BLaER1 treated with 17β-estradiol and CSF1 and Interleukin-3, amounts not matched to agents 10 nM and 100 nM (cell line): Measurements from ENCODE around the gene WDR37.
A peak's percentile ranks its signal among the peaks of the same experiment; 100 is the strongest.
"Not testable (repeated sequence)": the region's sequence is repeated elsewhere in the genome, so short reads cannot be mapped to it uniquely, and the experiment has no call there.

Source experiments
- H3K27ac ChIP-seq, 11 experiments: shearing (Covaris generic); formaldehyde crosslinking; 2 replicates each; pipeline ENCODE4 v1.8.1; 2022
- H3K27me3 ChIP-seq, 11 experiments: shearing (Covaris generic); formaldehyde crosslinking; 2 replicates each; pipeline ENCODE4 v1.8.1; 2022
- H3K36me3 ChIP-seq, 11 experiments: shearing (Covaris generic); formaldehyde crosslinking; 2 replicates each; pipeline ENCODE4 v1.8.1; 2022
- H3K4me1 ChIP-seq, 10 experiments: shearing (Covaris generic); formaldehyde crosslinking; 2 replicates each; pipeline ENCODE4 v1.8.1; 2022
- H3K4me2 ChIP-seq, 11 experiments: shearing (Covaris generic); formaldehyde crosslinking; 2 replicates each; pipeline ENCODE4 v1.8.1; 2022
- H3K4me3 ChIP-seq, 10 experiments: shearing (Covaris generic); formaldehyde crosslinking; 2 replicates each; pipeline ENCODE4 v1.8.1; 2022
- H3K9ac ChIP-seq, 11 experiments: shearing (Covaris generic); formaldehyde crosslinking; 2 replicates each; pipeline ENCODE4 v1.8.1; 2022
- H3K9me3 ChIP-seq, 11 experiments: shearing (Covaris generic); formaldehyde crosslinking; replicated peaks in 1 of 11; 2 replicates each; pipeline ENCODE4 v1.8.1; 2022
- H4K20me1 ChIP-seq, 11 experiments: shearing (Covaris generic); formaldehyde crosslinking; 2 replicates each; pipeline ENCODE4 v1.8.1; 2022
- Cebpa-rat ChIP-seq, 11 experiments: shearing (Covaris generic); IDR thresholded peaks; 2 replicates each; pipeline ENCODE4 v1.8.1; 2022

WDR37 gene

GRCh38 chr10:1117651-1118050 is 61.5 kb downstream of the WDR37 start:
- Histone ChIP-seq H3K27me3 (no peaks in the 10 kb centered on the region), H3K9ac (no peak overlapping the region), H3K36me3 (peaks cover 76 to 97% (median 84%) of the 10 kb centered on the region in 11 experiments), H3K4me3 (no peak overlapping the region), H3K27ac (no peak overlapping the region), H3K4me1 (peaks cover 41 to 88% (median 78%) of the 10 kb centered on the region in 10 experiments), H3K9me3 (no peaks in the 10 kb centered on the region), H3K4me2 (peak overlapping the region in 9 of 11 experiments; percentile 43 to 82 (median 62); a peak in 15 of 22 replicates), H4K20me1 (peaks cover 96 to 100% (median 97%) of the 10 kb centered on the region in 11 experiments)
- TF ChIP-seq Cebpa-rat (IDR thresholded peaks at IDR 0.05): no peak

GRCh38 chr10:1118318-1118717 is 62.1 kb downstream of the WDR37 start:
- not testable (repeated sequence) for H3K9ac ChIP-seq, H3K9me3 ChIP-seq, H3K27ac ChIP-seq, H3K27me3 ChIP-seq, H3K4me3 ChIP-seq
- Histone ChIP-seq H4K20me1 (peaks cover 92 to 100% (median 96%) of the 10 kb centered on the region in 11 experiments), H3K36me3 (peaks cover 76 to 97% (median 84%) of the 10 kb centered on the region in 11 experiments), H3K4me1 (peaks cover 48 to 94% (median 85%) of the 10 kb centered on the region in 10 experiments), H3K4me2 (peak overlapping the region in 7 of 11 experiments; percentile 14 to 90 (median 85); a peak in 10 of 22 replicates)

GRCh38 chr10:1119027-1119426 is 62.8 kb downstream of the WDR37 start:
- peak overlapping the region in 8 of 11 experiments; percentile 75 to 90 (median 85); a peak in 14 of 22 replicates for H3K4me2 ChIP-seq
- H3K4me3 ChIP-seq: no peak overlapping the region
- H3K36me3 ChIP-seq: peaks cover 76 to 97% (median 84%) of the 10 kb centered on the region in 11 experiments
- H3K4me1 ChIP-seq: peaks cover 50 to 98% (median 90%) of the 10 kb centered on the region in 10 experiments
- H3K9ac ChIP-seq: no peak overlapping the region
- TF ChIP-seq Cebpa-rat (IDR thresholded peaks at IDR 0.05): no peak
- no peaks in the 10 kb centered on the region for H3K9me3 ChIP-seq
- no peak overlapping the region for H3K27ac ChIP-seq
- peaks cover 92 to 100% (median 96%) of the 10 kb centered on the region in 11 experiments for H4K20me1 ChIP-seq
- H3K27me3 ChIP-seq: no peaks in the 10 kb centered on the region

GRCh38 chr10:1119501-1119900 is 63.3 kb downstream of the WDR37 start:
- Histone ChIP-seq H4K20me1 (peaks cover 90 to 100% (median 96%) of the 10 kb centered on the region in 11 experiments), H3K4me3 (no peak overlapping the region), H3K9ac (no peak overlapping the region), H3K36me3 (peaks cover 76 to 97% (median 84%) of the 10 kb centered on the region in 11 experiments), H3K4me1 (peaks cover 50 to 98% (median 91%) of the 10 kb centered on the region in 10 experiments), H3K27ac (no peak overlapping the region), H3K27me3 (no peaks in the 10 kb centered on the region), H3K9me3 (no peaks in the 10 kb centered on the region), H3K4me2 (peak overlapping the region in 9 of 11 experiments; percentile 75 to 90 (median 85); a peak in 17 of 22 replicates)
- no peak for TF ChIP-seq Cebpa-rat (IDR thresholded peaks at IDR 0.05)

GRCh38 chr10:1120306-1120705 is 64.1 kb downstream of the WDR37 start:
- Histone ChIP-seq H3K9ac (peak overlapping the region in 5 of 11 experiments; percentile 7 to 40 (median 18); a peak in 6 of 22 replicates), H3K36me3 (peaks cover 78 to 97% (median 85%) of the 10 kb centered on the region in 11 experiments), H3K4me3 (peak overlapping the region in 1 of 10 experiments; percentile 21; a peak in 1 of 20 replicates), H3K4me2 (peak overlapping the region; percentile 61 to 90 (median 84)), H3K27me3 (no peaks in the 10 kb centered on the region), H3K27ac (peak overlapping the region in 2 of 11 experiments; percentile 3 to 16; a peak in 2 of 22 replicates), H3K9me3 (no peaks in the 10 kb centered on the region), H3K4me1 (peaks cover 51 to 98% (median 89%) of the 10 kb centered on the region in 10 experiments), H4K20me1 (peaks cover 88 to 100% (median 96%) of the 10 kb centered on the region in 11 experiments)
- no peak for TF ChIP-seq Cebpa-rat (IDR thresholded peaks at IDR 0.05)

GRCh38 chr10:1120801-1121211 is 64.6 kb downstream of the WDR37 start:
- H3K27me3 ChIP-seq: no peaks in the 10 kb centered on the region
- H3K9me3 ChIP-seq: no peaks in the 10 kb centered on the region
- H3K4me1 ChIP-seq: peaks cover 56 to 98% (median 89%) of the 10 kb centered on the region in 10 experiments
- H3K9ac ChIP-seq: peak overlapping the region in 5 of 11 experiments; percentile 15 to 46 (median 39); a peak in 7 of 22 replicates
- peaks cover 76 to 97% (median 85%) of the 10 kb centered on the region in 11 experiments for H3K36me3 ChIP-seq
- no peak for TF ChIP-seq Cebpa-rat (IDR thresholded peaks at IDR 0.05)
- peaks cover 88 to 100% (median 96%) of the 10 kb centered on the region in 11 experiments for H4K20me1 ChIP-seq
- H3K4me3 ChIP-seq: peak overlapping the region in 1 of 10 experiments; percentile 21; a peak in 1 of 20 replicates
- H3K4me2 ChIP-seq: peak overlapping the region; percentile 61 to 90 (median 84)
- peak overlapping the region in 3 of 11 experiments; percentile 1 to 44 (median 3); a peak in 3 of 22 replicates for H3K27ac ChIP-seq

- peak overlapping the region; percentile 61 to 90 (median 84) for H3K4me2 ChIP-seq
Measured at GRCh38 chr10:1121271-1121970, 65.2 kb downstream of the WDR37 start.

GRCh38 chr10:1122349-1122748 is 66.2 kb downstream of the WDR37 start:
- TF ChIP-seq Cebpa-rat (IDR thresholded peaks at IDR 0.05): no peak
- no peaks in the 10 kb centered on the region for H3K27me3 ChIP-seq

More at GRCh38 chr10:1121271-1121970, 65.2 kb downstream of the WDR37 start:
- H3K4me1 ChIP-seq: peaks cover 55 to 98% (median 89%) of the 10 kb centered on the region in 10 experiments
- H3K36me3 ChIP-seq: peaks cover 72 to 95% (median 82%) of the 10 kb centered on the region in 11 experiments
- H3K9ac ChIP-seq: peak overlapping the region in 5 of 11 experiments; percentile 17 to 46 (median 30); a peak in 6 of 22 replicates
- peaks cover 86 to 100% (median 96%) of the 10 kb centered on the region in 11 experiments for H4K20me1 ChIP-seq
- TF ChIP-seq Cebpa-rat (IDR thresholded peaks at IDR 0.05): no peak
- no peaks in the 10 kb centered on the region for H3K9me3 ChIP-seq
- peak overlapping the region in 1 of 10 experiments; percentile 5; a peak in 1 of 20 replicates for H3K4me3 ChIP-seq
- peak overlapping the region in 4 of 11 experiments; percentile 1 to 44 (median 29); a peak in 5 of 22 replicates for H3K27ac ChIP-seq
- no peaks in the 10 kb centered on the region for H3K27me3 ChIP-seq

More at GRCh38 chr10:1122349-1122748, 66.2 kb downstream of the WDR37 start:
- Histone ChIP-seq H3K36me3 (peaks cover 72 to 95% (median 82%) of the 10 kb centered on the region in 11 experiments), H3K27ac (peak overlapping the region in 2 of 11 experiments; percentile 34 to 41; a peak in 5 of 22 replicates), H3K9ac (peak overlapping the region in 1 of 11 experiments; percentile 26; a peak in 1 of 22 replicates), H3K4me1 (peaks cover 47 to 98% (median 83%) of the 10 kb centered on the region in 10 experiments), H3K4me3 (no peak overlapping the region; a peak in 1 of 20 replicates), H3K4me2 (peak overlapping the region; percentile 61 to 90 (median 84)), H4K20me1 (peaks cover 85 to 99% (median 94%) of the 10 kb centered on the region in 11 experiments), H3K9me3 (no peaks in the 10 kb centered on the region)
